OCI-LY7 (cell line): ENCODE measurements around the gene GUCY1A2. TPM values are rescaled to one million over a fixed set of nuclear protein-coding genes. Genes with fewer than 3 reads are reported as not detected.

ENCODE experiments used
- BruUV-seq: library from RNA; stranded (reverse); fragments of 400-500 nt; replicated peaks from 2 replicates; lab custom pipeline; 2021; lab: Mats Ljungman, UMichigan
- CTCF ChIA-PET: fragments of 300-600 bp; sonication (Branson Sonifier 250); formaldehyde crosslinking; loops from one replicate; lab custom pipeline; 2022; ENCODE audit warnings: antibody characterized with exemption; ENCODE audit not compliant: unreplicated experiment; lab: Charles Lee
- POLR2A ChIA-PET: fragments of 300-600 bp; sonication (Branson Sonifier 250); formaldehyde crosslinking; loops from one replicate; lab custom pipeline; 2022; ENCODE audit warnings: antibody characterized with exemption; lab: Charles Lee
- DNase-seq: peaks from one replicate; pipeline ENCODE4 v3.0.0-alpha.2; 2015; ENCODE audit warnings: low spot score
- H2AFZ ChIP-seq: fragments of 200-600 bp; sonication (generic), shearing (Covaris generic); 2 replicates; pipeline ENCODE4 v1.6.1; 2014; ENCODE audit warnings: mild to moderate bottlenecking, antibody characterized with exemption, low read length, moderate library complexity
- H3K27ac ChIP-seq: fragments of 200-600 bp; sonication (generic); 2 replicates; pipeline ENCODE4 v1.5.1; 2014; ENCODE audit warnings: mixed run types, low read depth, mild to moderate bottlenecking, moderate library complexity, low read length, inconsistent platforms; ENCODE audit not compliant: poor library complexity, severe bottlenecking
- H3K36me3 ChIP-seq: fragments of 200-600 bp; sonication (generic); 2 replicates; pipeline ENCODE4 v1.6.1; 2014; ENCODE audit warnings: mild to moderate bottlenecking, antibody characterized with exemption, low read length, moderate library complexity, mixed read lengths; ENCODE audit not compliant: insufficient read depth
- H3K4me1 ChIP-seq: fragments of 200-600 bp; sonication (generic); 2 replicates; pipeline ENCODE4 v1.5.1; 2014; ENCODE audit warnings: mild to moderate bottlenecking, low read length; ENCODE audit not compliant: insufficient read depth, poor library complexity, severe bottlenecking
- H3K4me2 ChIP-seq: fragments of 200-600 bp; sonication (generic); 2 replicates; pipeline ENCODE4 v1.6.1; 2014; ENCODE audit warnings: mild to moderate bottlenecking, low read length
- H3K4me3 ChIP-seq: fragments of 200-600 bp; sonication (generic); 2 replicates; pipeline ENCODE4 v1.5.1; 2014; ENCODE audit warnings: mild to moderate bottlenecking, low read depth, low read length; ENCODE audit not compliant: poor library complexity, severe bottlenecking
- H3K79me2 ChIP-seq: fragments of 200-600 bp; sonication (generic); 2 replicates; pipeline ENCODE4 v1.6.1; 2016; ENCODE audit warnings: low read depth, mild to moderate bottlenecking, low read length, moderate library complexity, mixed read lengths; ENCODE audit not compliant: insufficient read depth
- H3K9me2 ChIP-seq: fragments of 200-600 bp; sonication (generic); 2 replicates; pipeline ENCODE4 v1.6.1; 2016; ENCODE audit warnings: mild to moderate bottlenecking, low read length, mixed read lengths; ENCODE audit not compliant: insufficient read depth
- H3K9me3 ChIP-seq: fragments of 200-600 bp; sonication (generic); 2 replicates; pipeline ENCODE4 v1.6.1; 2014; ENCODE audit warnings: mild to moderate bottlenecking, mixed run types, low read length, mixed read lengths
- H4K20me1 ChIP-seq: fragments of 200-600 bp; sonication (generic); 2 replicates; pipeline ENCODE4 v1.6.1; 2014; ENCODE audit warnings: mild to moderate bottlenecking, antibody characterized with exemption, low read length, moderate library complexity, mixed read lengths; ENCODE audit not compliant: insufficient read depth
- CTCF ChIP-seq: fragments of 200-600 bp; sonication (generic); conservative IDR thresholded peaks from 2 replicates; pipeline ENCODE4 v1.5.1; 2014; ENCODE audit warnings: mild to moderate bottlenecking, antibody characterized with exemption, low read length, moderate library complexity, mixed read lengths
- EZH2phosphoT487 ChIP-seq: fragments of 200-600 bp; sonication (generic); IDR thresholded peaks from 2 replicates; pipeline ENCODE4 v1.6.1; 2018; ENCODE audit warnings: low read depth, borderline replicate concordance, mild to moderate bottlenecking, mixed run types, antibody characterized with exemption, low read length, moderate library complexity, mixed read lengths
- intact Hi-C: fragments of 100-400 bp; cut with micrococcal nuclease; formaldehyde crosslinking; loops from one replicate; pipeline ENCODE4 v1.10.0; 2022; ENCODE audit not compliant: unreplicated experiment
- total RNA-seq, 2 experiments: library from RNA; depleted of rRNA in 1 of 2; stranded (reverse); fragments of >200 nt in 1 of 2; shearing (Covaris generic) in 1 of 2; gene quantifications; 2 replicates each; pipeline ENCODE4 v1.2.3, GENCODE V29; 2014 to 2022

The GUCY1A2 gene
- total RNA-seq, 2 experiments from 2014 or later = under 0.01 TPM; not detected in 1

- H3K4me1 ChIP-seq = no peaks in the 10 kb centered on the region
- H3K27ac ChIP-seq = no peak overlapping the region
- H3K9me3 ChIP-seq = no peaks in the 10 kb centered on the region
- no peaks in the 10 kb centered on the region for H3K79me2 ChIP-seq
- H3K4me3 ChIP-seq = no peak overlapping the region
- H2AFZ ChIP-seq = no peak overlapping the region
- BruUV-seq = no TSS peak
- no peaks in the 10 kb centered on the region for H4K20me1 ChIP-seq
- CTCF ChIA-PET = no interaction called here
- H3K4me2 ChIP-seq = no peak overlapping the region
- intact Hi-C loops = no loop called here
- H3K9me2 ChIP-seq = no peaks in the 10 kb centered on the region
- no peak for DNase-seq
- TF ChIP-seq EZH2phosphoT487 = no peak
- POLR2A ChIA-PET = no interaction called here
- no peaks in the 10 kb centered on the region for H3K36me3 ChIP-seq
These were observed 55.3 kb downstream of the GUCY1A2 start for GRCh38 chr11:106962995-106963394.

DNA sequence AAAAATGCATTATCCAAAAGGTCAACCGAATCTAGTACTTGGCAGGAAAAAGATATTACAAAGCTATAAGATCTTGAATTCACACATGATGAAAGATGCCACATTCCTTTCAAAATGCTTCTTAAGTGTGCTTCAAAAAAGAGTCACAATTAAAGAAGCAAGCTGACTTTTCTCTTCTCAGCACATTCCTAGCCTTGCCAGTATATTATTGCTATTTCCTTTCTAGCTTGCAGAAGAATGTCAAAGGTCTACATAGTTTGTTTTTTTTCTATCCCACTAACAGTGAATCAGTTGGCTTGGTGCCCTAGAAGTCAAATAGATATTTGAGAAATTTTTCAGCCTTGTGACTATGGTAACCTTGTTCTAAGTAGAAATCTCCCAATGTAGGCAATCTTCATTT lies 56.8 kb downstream of the GUCY1A2 start:
- no TSS peak for BruUV-seq
- Histone ChIP-seq H2AFZ (no peak overlapping the region), H4K20me1 (no peaks in the 10 kb centered on the region)

GRCh38 chr11:106961048-106961447 lies 57.2 kb downstream of the GUCY1A2 start:
- intact Hi-C loops = no loop called here
- CTCF ChIA-PET = no interaction called here
- no peaks in the 10 kb centered on the region for H4K20me1 ChIP-seq
- no peaks in the 10 kb centered on the region for H3K79me2 ChIP-seq
- no peak overlapping the region for H2AFZ ChIP-seq
- H3K4me2 ChIP-seq = no peak overlapping the region
- BruUV-seq = no TSS peak
- TF ChIP-seq CTCF (no peak), EZH2phosphoT487 (no peak)
- H3K9me2 ChIP-seq = no peaks in the 10 kb centered on the region
- POLR2A ChIA-PET = interaction anchor here (1.0 kb wide), 1 partner anchor 73 kb away, joined by 3 read pairs; no protein-coding TSS in a partner anchor
- DNase-seq = no peak
- no peak overlapping the region for H3K4me3 ChIP-seq
- H3K4me1 ChIP-seq = no peaks in the 10 kb centered on the region
- H3K27ac ChIP-seq = no peak overlapping the region
- no peaks in the 10 kb centered on the region for H3K9me3 ChIP-seq
- no peaks in the 10 kb centered on the region for H3K36me3 ChIP-seq

More for the DNA sequence above, 56.8 kb downstream of the GUCY1A2 start:
- CTCF ChIA-PET = no interaction called here
- Histone ChIP-seq H3K4me3 (no peak overlapping the region), H3K4me1 (no peaks in the 10 kb centered on the region), H3K27ac (no peak overlapping the region), H3K4me2 (no peak overlapping the region), H3K9me2 (no peaks in the 10 kb centered on the region), H3K9me3 (no peaks in the 10 kb centered on the region), H3K79me2 (no peaks in the 10 kb centered on the region), H3K36me3 (no peaks in the 10 kb centered on the region)
- DNase-seq = no peak
- intact Hi-C loops = no loop called here
- POLR2A ChIA-PET = interaction anchor here (1.0 kb wide), 1 partner anchor 73 kb away, joined by 3 read pairs; no protein-coding TSS in a partner anchor
- TF ChIP-seq EZH2phosphoT487 (no peak), CTCF (no peak)
